Neural cell (in vitro differentiated cells): Measurements from ENCODE around the gene ZNF672. TPM values are rescaled to one million over a fixed set of nuclear protein-coding genes. Genes with fewer than 3 reads are reported as not detected.

Source experiments
- H2AFZ ChIP-seq: fragments of 200-600, 300-800 bp; sonication (generic), shearing (Covaris generic); 2 replicates; pipeline ENCODE4 v1.6.0; 2014; ENCODE audit warnings: low read depth, mild to moderate bottlenecking, antibody characterized with exemption, low read length, moderate library complexity
- H3F3A ChIP-seq: fragments of 200-600 bp; shearing (Covaris generic); 2 replicates; pipeline ENCODE4 v1.6.1; 2016; ENCODE audit warnings: mild to moderate bottlenecking, moderate library complexity, mixed read lengths, antibody characterized with exemption, low read length; ENCODE audit not compliant: insufficient read depth, poor library complexity, severe bottlenecking
- H3K27ac ChIP-seq: fragments of 200-600, 300-800 bp; sonication (generic), shearing (Covaris generic); 2 replicates; pipeline ENCODE4 v1.5.1; 2014; ENCODE audit warnings: mild to moderate bottlenecking, low read length, moderate library complexity
- H3K27me3 ChIP-seq: fragments of 300-800, 200-600 bp; sonication (generic), shearing (Covaris generic); 2 replicates; pipeline ENCODE4 v1.6.0; 2014; ENCODE audit warnings: mild to moderate bottlenecking, low read depth, low read length, moderate library complexity; ENCODE audit not compliant: insufficient read depth
- H3K36me3 ChIP-seq: fragments of 300-800, 200-600 bp; sonication (generic), shearing (Covaris generic); 2 replicates; pipeline ENCODE4 v1.5.1; 2014; ENCODE audit warnings: mild to moderate bottlenecking, antibody characterized with exemption, low read length, moderate library complexity; ENCODE audit not compliant: insufficient read depth
- H3K4me2 ChIP-seq: fragments of 300-800, 200-600 bp; sonication (generic), shearing (Covaris generic); 2 replicates; pipeline ENCODE4 v1.6.0; 2014; ENCODE audit warnings: mild to moderate bottlenecking, low read length
- H3K4me3 ChIP-seq: fragments of 300-800, 200-600 bp; sonication (generic), shearing (Covaris generic); 2 replicates; pipeline ENCODE4 v1.5.1; 2014; ENCODE audit warnings: mild to moderate bottlenecking, low read length, moderate library complexity
- H3K79me2 ChIP-seq: fragments of 200-600 bp; shearing (Covaris generic); replicated peaks from 2 replicates; pipeline ENCODE4 v1.6.0; 2014; ENCODE audit warnings: mild to moderate bottlenecking, low read length, moderate library complexity; ENCODE audit not compliant: insufficient read depth
- H3K9ac ChIP-seq: fragments of 300-800, 200-600 bp; sonication (generic), shearing (Covaris generic); 2 replicates; pipeline ENCODE4 v1.6.1; 2016; ENCODE audit warnings: mild to moderate bottlenecking, low read length, mixed read lengths
- H3K9me2 ChIP-seq: fragments of 200-600 bp; shearing (Covaris generic); 2 replicates; pipeline ENCODE4 v1.6.1; 2016; ENCODE audit warnings: mild to moderate bottlenecking, low read length, mixed read lengths; ENCODE audit not compliant: insufficient read depth
- H3K9me3 ChIP-seq: fragments of 200-600, 300-800 bp; sonication (generic), shearing (Covaris generic); 2 replicates; pipeline ENCODE4 v1.6.1; 2016; ENCODE audit warnings: mild to moderate bottlenecking, mixed run types, low read length, moderate library complexity, mixed read lengths
- H4K20me1 ChIP-seq: fragments of 200-600 bp; shearing (Covaris generic); 2 replicates; pipeline ENCODE4 v1.6.1; 2016; ENCODE audit warnings: mild to moderate bottlenecking, mixed run types; ENCODE audit not compliant: insufficient read depth
- EP300 ChIP-seq: fragments of 450-650 bp; conservative IDR thresholded peaks from 2 replicates; pipeline ENCODE4 v1.6.1; 2014; ENCODE audit warnings: antibody characterized with exemption, mild to moderate bottlenecking, moderate library complexity; ENCODE audit not compliant: poor library complexity, severe bottlenecking
- EZH2 ChIP-seq: fragments of 200-600, 300-800 bp; shearing (Covaris generic), sonication (generic); IDR thresholded peaks from 2 replicates; pipeline ENCODE4 v1.6.1; 2014; ENCODE audit warnings: antibody characterized with exemption, low read length, borderline replicate concordance, mild to moderate bottlenecking; ENCODE audit not compliant: insufficient read depth, poor library complexity, severe bottlenecking
- MXI1 ChIP-seq: fragments of 450-650 bp; conservative IDR thresholded peaks from 2 replicates; pipeline ENCODE4 v1.6.1; 2014; ENCODE audit warnings: antibody characterized with exemption, mild to moderate bottlenecking; ENCODE audit not compliant: poor library complexity, severe bottlenecking
- POLR2AphosphoS5 ChIP-seq: IDR thresholded peaks from 2 replicates; pipeline ENCODE4 v1.6.1; 2012
- RAD21 ChIP-seq: fragments of 450-650 bp; conservative IDR thresholded peaks from 2 replicates; pipeline ENCODE4 v1.6.1; 2014; ENCODE audit warnings: antibody characterized with exemption, mild to moderate bottlenecking, moderate library complexity
- SMC3 ChIP-seq: fragments of 450-650 bp; conservative IDR thresholded peaks from 2 replicates; pipeline ENCODE4 v1.6.1; 2014; ENCODE audit warnings: antibody characterized with exemption, mild to moderate bottlenecking, moderate library complexity; ENCODE audit not compliant: poor library complexity
- TAF1 ChIP-seq: IDR thresholded peaks from 2 replicates; pipeline ENCODE4 v1.6.1; 2012; ENCODE audit warnings: low read depth
- polyA plus RNA-seq: library from polyadenylated mRNA; depleted of rRNA; stranded (reverse); fragments of >200 nt; gene quantifications from 2 replicates; pipeline ENCODE4 v1.2.3, GENCODE V29; 2014
- TF ChIP-seq, protein P1 (sequence below): IDR thresholded peaks from 2 replicates; pipeline ENCODE4 v1.6.1; 2012; ENCODE audit warnings: borderline replicate concordance
- TF ChIP-seq, protein P2 (sequence below): fragments of 450-650 bp; IDR thresholded peaks from 2 replicates; pipeline ENCODE4 v1.5.1; 2014; ENCODE audit warnings: antibody characterized with exemption, mild to moderate bottlenecking, moderate library complexity; ENCODE audit not compliant: poor library complexity, severe bottlenecking

Gene ZNF672
- polyA plus RNA-seq, 1 donor from 2014 or later = 22.9 TPM

DNA sequence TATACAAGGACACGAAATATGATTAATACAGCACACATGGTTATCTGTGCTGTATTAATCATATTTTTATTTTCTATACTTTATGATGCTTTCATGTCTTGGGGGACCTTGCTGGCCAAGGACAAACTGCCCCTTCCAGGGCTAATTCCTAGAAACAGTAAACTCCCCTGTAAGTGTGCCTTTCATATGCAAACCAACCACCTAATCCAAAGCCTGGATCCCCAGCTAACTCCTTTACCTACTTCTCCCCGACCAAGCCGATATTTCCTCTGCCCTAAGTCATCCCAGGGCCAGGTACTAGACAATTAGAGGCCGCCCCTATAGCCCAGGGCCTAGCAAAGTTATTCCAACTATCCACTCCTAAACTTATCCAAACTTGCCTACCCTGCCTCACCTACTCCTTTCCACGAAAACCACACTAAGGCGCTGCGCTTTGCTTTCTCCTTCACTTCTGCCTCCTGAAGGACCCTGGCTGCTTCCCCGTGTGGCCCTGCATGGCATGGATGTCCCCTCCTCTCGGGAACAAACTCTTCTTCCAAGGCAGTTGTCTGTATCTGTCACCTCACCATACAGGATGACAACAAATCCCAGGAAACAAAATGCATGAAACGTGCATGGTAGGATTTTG lies 22.5 kb upstream of the ZNF672 start:
- no peak overlapping the region for H3K27ac ChIP-seq
- no peaks in the 10 kb centered on the region for H4K20me1 ChIP-seq
- TF ChIP-seq POLR2AphosphoS5 (no peak), SMC3 (no peak), MXI1 (no peak), EP300 (no peak), EZH2 (no peak), RAD21 (no peak), TAF1 (no peak)
- TF ChIP-seq, protein P1, sequence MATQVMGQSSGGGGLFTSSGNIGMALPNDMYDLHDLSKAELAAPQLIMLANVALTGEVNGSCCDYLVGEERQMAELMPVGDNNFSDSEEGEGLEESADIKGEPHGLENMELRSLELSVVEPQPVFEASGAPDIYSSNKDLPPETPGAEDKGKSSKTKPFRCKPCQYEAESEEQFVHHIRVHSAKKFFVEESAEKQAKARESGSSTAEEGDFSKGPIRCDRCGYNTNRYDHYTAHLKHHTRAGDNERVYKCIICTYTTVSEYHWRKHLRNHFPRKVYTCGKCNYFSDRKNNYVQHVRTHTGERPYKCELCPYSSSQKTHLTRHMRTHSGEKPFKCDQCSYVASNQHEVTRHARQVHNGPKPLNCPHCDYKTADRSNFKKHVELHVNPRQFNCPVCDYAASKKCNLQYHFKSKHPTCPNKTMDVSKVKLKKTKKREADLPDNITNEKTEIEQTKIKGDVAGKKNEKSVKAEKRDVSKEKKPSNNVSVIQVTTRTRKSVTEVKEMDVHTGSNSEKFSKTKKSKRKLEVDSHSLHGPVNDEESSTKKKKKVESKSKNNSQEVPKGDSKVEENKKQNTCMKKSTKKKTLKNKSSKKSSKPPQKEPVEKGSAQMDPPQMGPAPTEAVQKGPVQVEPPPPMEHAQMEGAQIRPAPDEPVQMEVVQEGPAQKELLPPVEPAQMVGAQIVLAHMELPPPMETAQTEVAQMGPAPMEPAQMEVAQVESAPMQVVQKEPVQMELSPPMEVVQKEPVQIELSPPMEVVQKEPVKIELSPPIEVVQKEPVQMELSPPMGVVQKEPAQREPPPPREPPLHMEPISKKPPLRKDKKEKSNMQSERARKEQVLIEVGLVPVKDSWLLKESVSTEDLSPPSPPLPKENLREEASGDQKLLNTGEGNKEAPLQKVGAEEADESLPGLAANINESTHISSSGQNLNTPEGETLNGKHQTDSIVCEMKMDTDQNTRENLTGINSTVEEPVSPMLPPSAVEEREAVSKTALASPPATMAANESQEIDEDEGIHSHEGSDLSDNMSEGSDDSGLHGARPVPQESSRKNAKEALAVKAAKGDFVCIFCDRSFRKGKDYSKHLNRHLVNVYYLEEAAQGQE = no peak
- TF ChIP-seq, protein P2, sequence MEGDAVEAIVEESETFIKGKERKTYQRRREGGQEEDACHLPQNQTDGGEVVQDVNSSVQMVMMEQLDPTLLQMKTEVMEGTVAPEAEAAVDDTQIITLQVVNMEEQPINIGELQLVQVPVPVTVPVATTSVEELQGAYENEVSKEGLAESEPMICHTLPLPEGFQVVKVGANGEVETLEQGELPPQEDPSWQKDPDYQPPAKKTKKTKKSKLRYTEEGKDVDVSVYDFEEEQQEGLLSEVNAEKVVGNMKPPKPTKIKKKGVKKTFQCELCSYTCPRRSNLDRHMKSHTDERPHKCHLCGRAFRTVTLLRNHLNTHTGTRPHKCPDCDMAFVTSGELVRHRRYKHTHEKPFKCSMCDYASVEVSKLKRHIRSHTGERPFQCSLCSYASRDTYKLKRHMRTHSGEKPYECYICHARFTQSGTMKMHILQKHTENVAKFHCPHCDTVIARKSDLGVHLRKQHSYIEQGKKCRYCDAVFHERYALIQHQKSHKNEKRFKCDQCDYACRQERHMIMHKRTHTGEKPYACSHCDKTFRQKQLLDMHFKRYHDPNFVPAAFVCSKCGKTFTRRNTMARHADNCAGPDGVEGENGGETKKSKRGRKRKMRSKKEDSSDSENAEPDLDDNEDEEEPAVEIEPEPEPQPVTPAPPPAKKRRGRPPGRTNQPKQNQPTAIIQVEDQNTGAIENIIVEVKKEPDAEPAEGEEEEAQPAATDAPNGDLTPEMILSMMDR = no peak
- peaks cover 6% of the 10 kb centered on the region for H3K79me2 ChIP-seq
- no peak overlapping the region for H3K9ac ChIP-seq
- no peak overlapping the region for H3K4me3 ChIP-seq
- no peaks in the 10 kb centered on the region for H3K27me3 ChIP-seq
- H3K9me3 ChIP-seq = no peaks in the 10 kb centered on the region
- no peaks in the 10 kb centered on the region for H3F3A ChIP-seq
- no peak overlapping the region for H2AFZ ChIP-seq
- no peaks in the 10 kb centered on the region for H3K9me2 ChIP-seq
- no peaks in the 10 kb centered on the region for H3K36me3 ChIP-seq
- H3K4me2 ChIP-seq = no peak overlapping the region

DNA sequence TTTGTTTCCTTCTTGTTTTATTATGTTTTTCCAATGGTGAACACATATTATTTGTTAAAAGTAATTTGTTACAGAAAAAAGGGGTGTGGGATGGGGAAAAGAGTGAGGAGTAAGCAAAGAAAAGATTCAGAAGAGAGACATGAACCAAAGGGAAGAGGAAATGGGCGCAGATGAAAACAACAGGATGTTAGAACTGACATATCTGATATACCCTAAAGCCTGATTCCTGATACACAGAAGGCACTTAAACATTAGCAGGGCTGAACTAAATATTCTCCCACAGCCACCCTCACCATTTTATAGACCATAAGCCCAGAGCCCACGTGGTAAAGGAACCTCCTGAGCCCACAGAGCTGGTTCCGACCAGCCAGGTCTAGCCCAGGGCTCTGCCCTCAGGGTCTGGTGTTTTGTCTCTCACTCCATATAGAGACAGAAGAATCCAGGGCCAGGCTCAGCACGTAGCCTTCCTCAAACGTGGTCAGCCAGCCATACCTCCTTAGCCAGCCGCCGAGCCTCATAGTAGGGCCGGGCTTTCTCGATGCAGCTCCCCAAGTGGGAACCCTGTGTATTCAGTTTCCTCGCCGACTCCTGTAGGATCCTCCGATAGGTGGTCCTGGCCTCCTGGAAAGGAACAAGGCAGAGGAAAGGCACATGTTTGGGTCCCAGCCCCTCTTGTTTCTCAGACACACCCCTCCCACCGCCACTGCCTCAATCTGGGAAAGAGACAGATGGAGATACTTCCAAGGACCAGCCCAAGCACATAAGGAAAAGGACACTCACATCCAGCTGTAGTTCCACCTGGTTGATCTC lies 21.8 kb upstream of the ZNF672 start:
- Histone ChIP-seq H3K79me2 (peaks cover 6% of the 10 kb centered on the region), H3K36me3 (no peaks in the 10 kb centered on the region), H4K20me1 (no peaks in the 10 kb centered on the region)

More for the DNA sequence above, 21.8 kb upstream of the ZNF672 start:
- TF ChIP-seq, protein P1 = no peak
- no peak for TF ChIP-seq EZH2
- Histone ChIP-seq H3K4me2 (no peak overlapping the region), H3K9me2 (no peaks in the 10 kb centered on the region), H3K9me3 (no peaks in the 10 kb centered on the region), H3F3A (no peaks in the 10 kb centered on the region), H3K9ac (no peak overlapping the region), H3K27me3 (no peaks in the 10 kb centered on the region), H3K4me3 (no peak overlapping the region), H3K27ac (no peak overlapping the region), H2AFZ (no peak overlapping the region)
